D721Med (cell line): Measurements from ENCODE around the gene CASZ1.

ENCODE experiments used
- DNase-seq: peaks from one replicate; pipeline ENCODE4 v3.0.0; 2011; ENCODE audit warnings: low spot score; ENCODE audit not compliant: insufficient read length
- FAIRE-seq: peaks from 2 replicates; lab custom pipeline; 2011; peaks lifted over from hg19 to GRCh38; lab: Jason Lieb, UNC
- CTCF ChIP-seq: IDR thresholded peaks from 2 replicates; pipeline ENCODE4 v1.5.1; 2012; ENCODE audit warnings: mild to moderate bottlenecking, control low read depth; ENCODE audit not compliant: insufficient read depth; ENCODE audit errors: missing control alignments

Gene CASZ1

GRCh38 chr1:10610901-10611600, 185.4 kb downstream of the CASZ1 start:
- DNase-seq (no peak), FAIRE-seq (no peak)
- TF ChIP-seq CTCF: no peak

GRCh38 chr1:10608690-10609089, 187.8 kb downstream of the CASZ1 start:
- no peak for FAIRE-seq
- no peak for TF ChIP-seq CTCF

GRCh38 chr1:10607228-10607627, 189.2 kb downstream of the CASZ1 start:
- TF ChIP-seq CTCF: no peak
- FAIRE-seq: no peak
- no peak for DNase-seq

More at GRCh38 chr1:10608690-10609089, 187.8 kb downstream of the CASZ1 start:
- no peak for DNase-seq

- FAIRE-seq (no peak), DNase-seq (no peak)
- TF ChIP-seq CTCF: no peak
These were observed 190.4 kb downstream of the CASZ1 start for GRCh38 chr1:10606064-10606463.

- no peak for TF ChIP-seq CTCF
- no peak for FAIRE-seq
- no peak for DNase-seq
These were observed 191.5 kb downstream of the CASZ1 start for GRCh38 chr1:10604966-10605365.

- no peak for TF ChIP-seq CTCF
- DNase-seq (no peak), FAIRE-seq (no peak)
These were observed 193.5 kb downstream of the CASZ1 start for GRCh38 chr1:10602936-10603335.

GRCh38 chr1:10601342-10602070, 194.9 kb downstream of the CASZ1 start:
- FAIRE-seq (no peak), DNase-seq (no peak)
- TF ChIP-seq CTCF: no peak
